GM18499 (cell line): ENCODE measurements around the gene ACTL6B.

Experiments used
- ATAC-seq: cut with Tn5 transposase; IDR thresholded peaks from one replicate; pipeline ENCODE4 v1.9.1; 2021; ENCODE audit warnings: moderate number of reproducible peaks; ENCODE audit not compliant: insufficient read depth, unreplicated experiment

The ACTL6B gene

GRCh38 chr7:100604028-100604975 lies 51.9 kb downstream of the ACTL6B start:
- ATAC-seq, result no peak

GRCh38 chr7:100603726-100604027 lies 52.6 kb downstream of the ACTL6B start:
- no peak for ATAC-seq

GRCh38 chr7:100602889-100603725 lies 53.1 kb downstream of the ACTL6B start:
- no peak for ATAC-seq

GRCh38 chr7:100600730-100601038 lies 55.6 kb downstream of the ACTL6B start:
- no peak for ATAC-seq

GRCh38 chr7:100599911-100600729 lies 56.1 kb downstream of the ACTL6B start:
- ATAC-seq, result no peak

- ATAC-seq, result no peak
Measured at GRCh38 chr7:100598425-100598824, 57.8 kb downstream of the ACTL6B start.

- no peak for ATAC-seq
Measured at GRCh38 chr7:100595188-100595587, 61.1 kb downstream of the ACTL6B start.
